HepG2 (cell line): Measurements from ENCODE around the gene COQ8B. TPM values are rescaled to one million over a fixed set of nuclear protein-coding genes. Genes with fewer than 3 reads are reported as not detected.

Experiments used
- AKAP8 ChIP-seq: sonication (generic); formaldehyde crosslinking; IDR thresholded peaks from 2 replicates; pipeline ENCODE4 v1.5.1; 2020; ENCODE audit warnings: mild to moderate bottlenecking, missing genetic modification reagents
- ATF7-NPFF ChIP-seq: sonication (generic); formaldehyde crosslinking; IDR thresholded peaks from 2 replicates; pipeline ENCODE4 v1.8.1; 2023; ENCODE audit warnings: mild to moderate bottlenecking, low read depth, missing genetic modification reagents, moderate library complexity
- CREB1 ChIP-seq, 2 experiments: fragments of 450-650 bp in 1 of 2; IDR thresholded peaks; 2 replicates each; pipeline ENCODE4 v1.6.1; 2016 to 2017; ENCODE audit warnings: control low read depth in 1 of 2, mild to moderate bottlenecking in 1 of 2, missing compliant biosample characterization in 1 of 2, missing genetic modification characterization in 1 of 2
- CREB3 ChIP-seq: sonication (generic); formaldehyde crosslinking; IDR thresholded peaks from 2 replicates; pipeline ENCODE4 v1.5.0; 2020; ENCODE audit warnings: missing genetic modification reagents
- DZIP1 ChIP-seq: sonication (generic); formaldehyde crosslinking; IDR thresholded peaks from 2 replicates; pipeline ENCODE4 v1.5.0; 2020; ENCODE audit warnings: mild to moderate bottlenecking, missing genetic modification reagents
- EED ChIP-seq: sonication (generic); formaldehyde crosslinking; IDR thresholded peaks from 2 replicates; pipeline ENCODE4 v1.5.0; 2020; ENCODE audit warnings: mild to moderate bottlenecking, missing genetic modification reagents
- FOXP1 ChIP-seq, 2 experiments: fragments of 450-650 bp in 1 of 2; IDR thresholded peaks; 2 replicates each; pipeline ENCODE4 v1.6.1; 2017 to 2018; ENCODE audit warnings: antibody characterized with exemption in 1 of 2
- GATAD2A ChIP-seq: IDR thresholded peaks from 2 replicates; pipeline ENCODE4 v1.6.1; 2016
- HOXA3 ChIP-seq: sonication (generic); formaldehyde crosslinking; IDR thresholded peaks from 2 replicates; pipeline ENCODE4 v1.5.0; 2020; ENCODE audit warnings: missing genetic modification reagents
- KLF16 ChIP-seq, 2 experiments: sonication (generic) in 1 of 2; formaldehyde crosslinking in 1 of 2; IDR thresholded peaks; 2 replicates each; pipeline versions ENCODE4 v1.6.1 to v1.8.0; 2016 to 2023; ENCODE audit warnings: missing genetic modification reagents in 2 of 2, missing compliant biosample characterization in 1 of 2
- KLF9 ChIP-seq: IDR thresholded peaks from 2 replicates; pipeline ENCODE4 v1.6.1; 2016; ENCODE audit warnings: low read depth
- LRRFIP1 ChIP-seq: sonication (generic); formaldehyde crosslinking; conservative IDR thresholded peaks from 2 replicates; pipeline ENCODE4 v1.4.0; 2020; ENCODE audit warnings: missing genetic modification reagents
- MATR3 ChIP-seq: sonication (generic); formaldehyde crosslinking; IDR thresholded peaks from 2 replicates; pipeline ENCODE4 v1.4.0; 2020; ENCODE audit warnings: missing genetic modification reagents
- PHF21A ChIP-seq: sonication (generic); formaldehyde crosslinking; IDR thresholded peaks from 2 replicates; pipeline ENCODE4 v1.5.0; 2020; ENCODE audit warnings: mild to moderate bottlenecking, missing genetic modification reagents
- RBM22 ChIP-seq: fragments of 200-400 bp; formaldehyde crosslinking; optimal IDR thresholded peaks from 2 replicates; pipeline ENCODE3; 2017; ENCODE audit warnings: mild to moderate bottlenecking, low read length, moderate library complexity
- RXRB ChIP-seq: IDR thresholded peaks from 2 replicates; pipeline ENCODE4 v1.6.1; 2016; ENCODE audit warnings: borderline replicate concordance, missing genetic modification reagents, missing compliant biosample characterization
- TEAD3 ChIP-seq: optimal IDR thresholded peaks from 2 replicates; pipeline ENCODE3; 2016; ENCODE audit warnings: borderline replicate concordance
- U2AF1 ChIP-seq: fragments of 200-400 bp; formaldehyde crosslinking; optimal IDR thresholded peaks from 2 replicates; pipeline ENCODE3; 2017; ENCODE audit warnings: mild to moderate bottlenecking, low read depth, low read length
- ZFP37 ChIP-seq: sonication (generic); formaldehyde crosslinking; IDR thresholded peaks from 2 replicates; pipeline ENCODE4 v1.4.0; 2020; ENCODE audit warnings: missing genetic modification reagents, borderline replicate concordance
- ZNF24 ChIP-seq: fragments of 450-650 bp; IDR thresholded peaks from 2 replicates; pipeline ENCODE4 v1.6.1; 2017; ENCODE audit warnings: antibody characterized with exemption, mild to moderate bottlenecking
- ZNF512B ChIP-seq: sonication (generic); formaldehyde crosslinking; IDR thresholded peaks from 2 replicates; pipeline ENCODE4 v1.5.1; 2020; ENCODE audit warnings: missing genetic modification reagents, mild to moderate bottlenecking, borderline replicate concordance
- ZZZ3 ChIP-seq: sonication (generic); formaldehyde crosslinking; IDR thresholded peaks from 2 replicates; pipeline ENCODE4 v1.4.0; 2020; ENCODE audit warnings: missing genetic modification reagents, mild to moderate bottlenecking, borderline replicate concordance
- polyA plus RNA-seq, 8 experiments: library from polyadenylated mRNA; depleted of rRNA in 3 of 8; stranded (reverse) in 7 of 8; unstranded in 1 of 8; fragments of >200 nt; fragmentation: Illumina TruSeq in 4 of 8; extraction: Trizol in 4 of 8; gene quantifications; 2 replicates each; pipeline versions ENCODE4 v1.2.1 to v1.2.3, GENCODE V29; 2011 to 2016; ENCODE audit warnings: low read depth in 4 of 8, missing spikeins in 1 of 8, mixed read lengths in 1 of 8; ENCODE audit not compliant: insufficient read depth in 1 of 8
- total RNA-seq, 5 experiments: library from RNA; depleted of rRNA; stranded (reverse); fragments of >200 nt; fragmentation: Illumina TruSeq; extraction: Trizol; gene quantifications; 2 replicates each; pipeline ENCODE4 v1.2.3, GENCODE V29; 2016; ENCODE audit warnings: low read depth in 1 of 5

The COQ8B gene
- total and polyA plus RNA-seq, 2 of the 13 experiments (the other 11 are each of a cell fraction or from before 2014, with no cell fraction given) = 12.3 to 17.2 TPM

GRCh38 chr19:40750874-40751537, 34.3 kb upstream of the COQ8B start, which contains the start of gene SNRPA (continued):
- no peak for TF ChIP-seq ZNF512B (CRISPR knock-in tag)
- no peak for TF ChIP-seq ZNF24
- TF ChIP-seq HOXA3 = peak; percentile 57
- 0 out of 2 replicates have a peak, but pooled peaks have one; percentile 15 for TF ChIP-seq ATF7-NPFF (CRISPR knock-in tag)
- TF ChIP-seq U2AF1 = no peak
- no peak for TF ChIP-seq FOXP1 (IDR thresholded peaks at IDR 0.05)
- no peak for TF ChIP-seq FOXP1 (CRISPR knock-in tag; IDR thresholded peaks at IDR 0.05)
- TF ChIP-seq RXRB (CRISPR knock-in tag) = 0 out of 2 replicates have a peak, but pooled peaks have one; percentile 21
- peak; percentile 78; the same call in 1 of the 2 replicates for TF ChIP-seq CREB3 (CRISPR knock-in tag)
- no peak for TF ChIP-seq ZZZ3 (CRISPR knock-in tag)
- TF ChIP-seq PHF21A (CRISPR knock-in tag) = no peak
- no peak for TF ChIP-seq AKAP8 (CRISPR knock-in tag)
- TF ChIP-seq KLF16 (CRISPR knock-in tag; IDR thresholded peaks at IDR 0.05) = no peak
- peak; percentile 13 for TF ChIP-seq TEAD3
- no peak for TF ChIP-seq EED (CRISPR knock-in tag)
- TF ChIP-seq DZIP1 (CRISPR knock-in tag) = no peak
- no peak for TF ChIP-seq CREB1 (IDR thresholded peaks at IDR 0.05)
- no peak for TF ChIP-seq CREB1 (CRISPR knock-in tag; IDR thresholded peaks at IDR 0.05)
- TF ChIP-seq MATR3 (CRISPR knock-in tag) = no peak
- TF ChIP-seq ZFP37 (CRISPR knock-in tag) = 0 out of 2 replicates have a peak, but pooled peaks have one; percentile 40
- no peak for TF ChIP-seq LRRFIP1 (CRISPR knock-in tag)
- TF ChIP-seq RBM22 = no peak
- no peak for TF ChIP-seq GATAD2A (CRISPR knock-in tag)
- TF ChIP-seq KLF9 (CRISPR knock-in tag) = no peak
